Measurements from ENCODE around the gene ADD3. TPM values are rescaled to one million over a fixed set of nuclear protein-coding genes. Genes with fewer than 3 reads are reported as not detected.

ADD3 gene
- total RNA-seq, 8 experiments from 2014 or later, result 18.3 to 251 (median 67.4) TPM

DNA sequence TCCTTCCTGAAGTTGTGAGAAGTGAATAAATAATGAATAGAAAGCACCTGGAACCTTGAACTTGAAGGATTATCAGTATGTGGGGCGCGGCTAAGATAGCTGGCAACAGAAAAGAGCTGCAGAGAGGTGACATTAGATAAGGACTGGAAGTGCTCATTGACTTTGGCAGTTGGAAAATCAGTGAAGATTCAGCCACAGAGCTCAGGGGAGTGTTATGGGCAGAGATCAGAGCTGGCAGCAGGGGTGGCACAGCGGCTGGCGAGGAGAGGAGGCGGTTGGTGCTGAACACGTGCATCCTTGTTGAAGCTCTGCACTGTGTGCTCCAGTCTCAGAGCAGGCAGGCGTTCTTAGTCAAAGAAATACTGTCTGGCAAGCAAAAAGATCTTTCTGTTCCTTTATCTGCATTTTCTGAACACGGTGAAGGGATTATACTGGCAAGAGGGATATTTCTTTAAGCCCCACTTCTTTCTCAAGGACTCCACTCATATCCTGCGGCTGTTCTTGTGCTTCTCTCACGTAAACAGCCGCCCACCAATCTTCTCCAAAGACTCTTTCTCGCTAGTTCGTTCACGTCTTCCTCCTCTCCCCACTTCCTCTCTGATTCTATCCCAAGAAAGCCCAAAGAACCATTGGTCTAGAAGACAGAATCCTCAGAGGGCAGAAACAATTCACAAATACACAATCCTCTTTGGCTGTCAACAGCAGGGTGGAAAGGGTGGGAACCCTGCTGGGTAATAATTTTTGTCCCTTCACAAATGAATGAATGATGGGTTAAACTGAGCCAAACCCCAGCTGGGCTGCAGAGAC, 38.6 kb upstream of the ADD3 start:
- Histone ChIP-seq H3K27ac (no peak overlapping the region), H3K4me3 (no peak overlapping the region), H3K4me1 (replicated peaks in 1 of 2) (peaks cover 12 to 14% of the 10 kb centered on the region in 2 donors)
- 51 to 100% (median 89%) methylated on average over 1 to 8 of the region's 14 CpGs; no CpG with 5 or more reads in 1 of the 10 experiments for WGBS, 10 experiments
- in situ Hi-C loops (cut with MboI; ENCODE audit: low pct_unique_long_range_greater_than_20kb in 2 of 9, low sequenced_read_pairs in 9 of 9, unreplicated experiment in 9 of 9), result no loop called here
- ATAC-seq (replicated peaks in 6 of 8), result no peak

DNA sequence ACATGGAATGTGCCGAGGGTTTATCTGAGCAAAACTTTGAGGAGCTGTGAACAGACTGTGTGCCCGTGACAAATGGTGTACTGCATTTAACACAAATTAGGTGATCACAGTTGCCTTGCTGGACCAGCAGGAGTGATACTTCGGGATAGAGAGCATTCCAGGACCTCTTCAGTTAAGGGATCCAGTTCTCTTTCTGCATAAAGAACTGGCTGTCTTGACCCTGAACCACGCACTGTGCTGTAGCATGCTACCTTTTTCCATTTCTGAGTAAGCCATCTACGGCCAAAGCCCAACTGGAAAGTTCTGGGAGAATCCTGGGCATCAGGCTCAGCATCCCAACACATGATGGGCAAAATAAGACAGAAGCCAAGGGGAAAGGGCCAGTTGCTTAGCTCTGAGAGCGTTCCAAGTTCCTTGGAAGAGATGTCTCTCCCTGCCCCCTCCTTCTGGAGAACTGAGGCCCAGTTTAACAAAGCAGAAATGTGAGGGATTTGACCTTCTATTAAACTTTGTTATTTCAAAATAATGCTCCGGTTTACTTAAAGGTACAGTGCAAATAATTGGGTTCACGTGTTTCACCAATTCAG, 37.9 kb upstream of the ADD3 start:
- 47 to 98% (median 86%) methylated on average over 1 to 7 of the region's 8 CpGs; no CpG with 5 or more reads in 2 of the 10 experiments for WGBS, 10 experiments
- no peak for ATAC-seq (replicated peaks in 6 of 8)
- Histone ChIP-seq H3K4me1 (replicated peaks in 1 of 2) (peaks cover 17 to 19% of the 10 kb centered on the region in 2 donors), H3K27ac (no peak overlapping the region), H3K4me3 (no peak overlapping the region)
- in situ Hi-C loops (cut with MboI; ENCODE audit: low pct_unique_long_range_greater_than_20kb in 2 of 9, low sequenced_read_pairs in 9 of 9, unreplicated experiment in 9 of 9), result no loop called here

DNA sequence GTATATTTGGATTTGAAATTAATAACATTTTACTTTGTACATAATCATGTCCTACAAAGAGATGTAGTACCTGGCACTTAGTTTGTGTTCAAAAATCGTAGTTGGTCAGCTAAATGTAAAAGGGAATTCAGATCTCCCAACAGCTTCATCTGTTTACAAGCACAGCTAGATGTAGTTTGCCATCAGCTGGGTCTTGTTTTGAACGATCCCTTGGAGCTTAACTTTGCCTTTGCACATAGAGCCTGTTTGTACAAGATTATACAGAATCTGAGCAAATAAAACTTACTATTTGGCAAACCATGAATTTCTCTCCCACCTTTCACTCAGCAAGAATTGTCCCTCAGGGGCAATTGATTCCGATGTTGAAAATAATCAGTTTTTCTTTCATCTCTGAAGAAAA, 36.1 kb upstream of the ADD3 start:
- Histone ChIP-seq H3K27ac (no peak overlapping the region), H3K4me3 (no peak overlapping the region), H3K4me1 (replicated peaks in 1 of 2) (peaks cover 16 to 24% of the 10 kb centered on the region in 2 donors)
- no peak for ATAC-seq (replicated peaks in 6 of 8)
- in situ Hi-C loops (cut with MboI; ENCODE audit: low pct_unique_long_range_greater_than_20kb in 2 of 9, low sequenced_read_pairs in 9 of 9, unreplicated experiment in 9 of 9), result no loop called here
- 43 to 100% (median 82%) methylated on average over 1 to 3 of the region's 3 CpGs for WGBS, 10 experiments

DNA sequence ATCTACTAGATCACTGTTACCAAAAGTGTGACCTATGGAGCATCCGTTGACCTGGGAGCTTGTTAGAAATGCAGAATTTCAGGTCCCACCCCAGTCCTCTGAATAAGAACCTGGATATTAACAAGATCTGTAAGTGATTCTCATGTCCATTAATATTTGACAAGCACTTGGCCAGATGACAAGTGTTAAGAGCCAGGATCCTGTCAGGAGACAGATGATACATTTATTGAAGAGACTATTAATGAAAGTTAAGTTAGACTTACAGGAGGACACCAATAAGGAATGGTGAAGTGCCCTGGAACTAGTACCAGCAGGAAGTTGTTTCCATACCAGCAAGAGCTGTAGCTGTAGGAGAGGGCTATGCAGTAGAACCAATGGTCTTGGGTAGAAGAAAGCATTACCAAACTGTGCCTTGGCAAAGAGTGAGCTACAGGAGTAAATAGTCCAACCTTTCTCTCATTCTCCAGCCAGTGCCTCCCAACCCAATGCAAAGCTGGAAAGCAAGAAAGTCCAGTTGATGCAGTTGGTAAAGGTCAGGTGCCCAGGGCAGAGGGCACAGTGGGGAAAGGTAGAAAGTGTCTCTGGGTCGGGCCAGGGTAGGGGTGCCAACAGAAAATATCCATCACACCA, 35.3 kb upstream of the ADD3 start:
- peaks cover 7 to 19% of the 10 kb centered on the region in 2 donors for H3K4me1 ChIP-seq (replicated peaks in 1 of 2)
- 67 to 100% (median 91%) methylated on average over 1 to 2 of the region's 2 CpGs; no CpG with 5 or more reads in 2 of the 10 experiments for WGBS, 10 experiments
- no peak overlapping the region for H3K4me3 ChIP-seq
- no peak overlapping the region for H3K27ac ChIP-seq
- ATAC-seq (replicated peaks in 6 of 8), result no peak
- in situ Hi-C loops (cut with MboI; ENCODE audit: low pct_unique_long_range_greater_than_20kb in 2 of 9, low sequenced_read_pairs in 9 of 9, unreplicated experiment in 9 of 9), result no loop called here

DNA sequence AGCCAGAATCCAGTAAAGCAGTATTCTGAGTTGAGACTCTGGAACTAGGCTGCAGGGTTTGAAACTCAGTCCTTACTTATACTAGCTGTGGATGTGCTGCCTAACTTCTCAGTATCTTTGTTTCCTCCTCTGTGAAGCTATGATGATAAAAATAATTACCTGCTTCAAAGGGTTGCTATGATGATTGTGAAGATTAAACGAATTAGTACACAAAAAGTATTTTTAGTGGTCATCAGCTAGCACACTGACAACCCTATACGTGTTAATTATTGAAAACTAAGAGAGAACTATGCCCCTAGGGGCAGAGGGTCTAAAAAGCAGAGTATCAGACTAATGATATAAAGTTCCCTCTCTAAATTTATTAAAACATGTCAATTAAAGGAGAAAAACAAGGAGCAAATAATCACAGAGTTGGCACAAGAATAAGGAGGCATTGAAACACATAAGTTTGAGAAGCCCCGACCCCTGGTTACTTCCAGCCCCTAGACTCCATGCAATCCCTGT, 34.4 kb upstream of the ADD3 start:
- H3K4me3 ChIP-seq, result no peak overlapping the region
- WGBS, 10 experiments, result 62 to 100% (median 80%) methylated on average over 2 to 3 of the region's 3 CpGs; no CpG with 5 or more reads in 2 of the 10 experiments
- in situ Hi-C loops (cut with MboI; ENCODE audit: low pct_unique_long_range_greater_than_20kb in 2 of 9, low sequenced_read_pairs in 9 of 9, unreplicated experiment in 9 of 9), result no loop called here
- H3K4me1 ChIP-seq (replicated peaks in 1 of 2), result peaks cover 5 to 14% of the 10 kb centered on the region in 2 donors
- no peak overlapping the region for H3K27ac ChIP-seq
- no peak for ATAC-seq (replicated peaks in 6 of 8)

DNA sequence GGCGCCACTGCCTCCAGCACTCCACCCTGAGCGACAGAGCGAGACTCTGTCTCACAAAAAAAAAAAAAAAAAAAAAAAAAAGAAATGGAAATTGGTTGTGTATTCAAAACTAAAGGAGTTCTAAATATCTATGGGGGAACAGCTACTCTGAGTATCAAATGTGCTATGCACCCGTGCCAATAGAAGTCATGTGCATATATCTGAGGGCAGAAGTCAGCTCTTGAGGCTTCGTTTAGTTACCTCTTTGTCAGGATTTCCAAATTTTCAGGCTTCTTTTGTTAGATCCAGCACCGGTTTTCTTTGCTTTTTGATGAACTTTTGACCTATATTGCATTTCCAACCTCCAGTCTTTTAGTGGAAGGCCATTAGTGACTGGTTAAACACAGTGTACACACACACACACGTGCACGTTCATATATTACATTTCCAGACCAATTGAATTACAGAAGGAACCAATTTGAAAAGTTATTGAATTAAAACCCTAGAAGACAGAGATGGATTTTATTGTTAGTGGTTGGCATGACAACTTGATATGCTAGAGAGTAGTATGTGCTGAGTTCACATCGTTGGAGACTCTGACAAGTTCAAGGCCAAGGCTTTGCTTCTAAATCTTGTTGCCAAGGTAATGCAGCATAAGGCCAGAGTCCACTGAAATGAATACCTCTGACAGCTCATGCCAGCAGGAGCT, 33.1 kb upstream of the ADD3 start:
- H3K4me1 ChIP-seq (replicated peaks in 1 of 2), result peaks cover 5 to 14% of the 10 kb centered on the region in 2 donors
- H3K4me3 ChIP-seq, result no peak overlapping the region
- 0 to 68% (median 52%) methylated on average over 2 to 9 of the region's 9 CpGs; no CpG with 5 or more reads in 2 of the 10 experiments for WGBS, 10 experiments
- no peak overlapping the region for H3K27ac ChIP-seq
- ATAC-seq (replicated peaks in 6 of 8), result peak in 4 of 8 experiments; percentile 36 to 94 (median 82)
- in situ Hi-C loops (cut with MboI; ENCODE audit: low pct_unique_long_range_greater_than_20kb in 2 of 9, low sequenced_read_pairs in 9 of 9, unreplicated experiment in 9 of 9), result no loop called here

DNA sequence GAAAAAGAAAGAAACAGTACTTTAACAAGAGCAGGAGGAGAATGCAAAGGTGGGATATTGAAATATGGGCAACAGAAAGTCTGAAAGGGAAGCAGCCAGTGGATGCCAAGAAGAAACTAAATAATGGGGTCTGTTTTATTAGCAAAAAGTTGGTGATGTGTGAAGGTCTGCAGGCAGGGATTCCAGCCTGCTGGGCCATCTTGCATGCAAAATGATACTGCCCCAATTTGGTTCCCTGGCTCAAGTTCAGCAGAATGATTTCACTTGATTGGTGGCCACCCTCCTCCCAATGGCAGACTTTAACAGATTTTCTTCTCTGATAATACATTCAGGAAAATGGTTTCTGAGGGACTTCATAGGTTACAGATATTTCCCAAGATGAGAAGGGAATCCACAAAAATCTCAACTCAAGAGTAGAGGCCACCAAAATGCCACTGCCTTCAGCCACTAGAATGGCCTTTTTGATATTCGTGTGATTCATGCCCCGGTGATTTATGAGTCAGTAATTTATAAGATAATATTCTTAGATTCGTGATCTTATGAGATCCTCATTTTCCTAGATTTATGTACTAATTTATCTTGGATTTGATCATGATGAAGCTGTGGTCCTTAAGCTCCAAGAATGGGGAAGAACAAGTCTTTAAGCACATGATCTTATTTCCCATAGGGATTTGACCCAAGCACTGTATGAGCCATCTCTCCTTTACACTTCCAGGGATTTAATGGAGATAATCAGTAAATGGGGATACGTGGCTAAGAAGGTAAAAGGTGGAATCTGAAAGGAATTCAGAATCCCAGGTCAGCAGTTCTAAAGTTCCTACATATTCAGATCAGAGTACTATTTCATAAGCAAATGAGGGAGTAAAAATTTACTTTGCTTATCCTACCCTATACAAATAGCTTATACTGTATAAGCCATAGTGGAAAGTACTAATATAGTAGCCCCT, 32.3 kb upstream of the ADD3 start:
- H3K27ac ChIP-seq, result no peak overlapping the region
- 40 to 93% (median 66%) methylated on average over 1 to 4 of the region's 4 CpGs for WGBS, 10 experiments
- no peak overlapping the region for H3K4me3 ChIP-seq
- in situ Hi-C loops (cut with MboI; ENCODE audit: low pct_unique_long_range_greater_than_20kb in 2 of 9, low sequenced_read_pairs in 9 of 9, unreplicated experiment in 9 of 9), result no loop called here
- ATAC-seq (replicated peaks in 6 of 8), result peak in 1 of 8 experiments; percentile 9
- H3K4me1 ChIP-seq (replicated peaks in 1 of 2), result peaks cover 5 to 14% of the 10 kb centered on the region in 2 donors

DNA sequence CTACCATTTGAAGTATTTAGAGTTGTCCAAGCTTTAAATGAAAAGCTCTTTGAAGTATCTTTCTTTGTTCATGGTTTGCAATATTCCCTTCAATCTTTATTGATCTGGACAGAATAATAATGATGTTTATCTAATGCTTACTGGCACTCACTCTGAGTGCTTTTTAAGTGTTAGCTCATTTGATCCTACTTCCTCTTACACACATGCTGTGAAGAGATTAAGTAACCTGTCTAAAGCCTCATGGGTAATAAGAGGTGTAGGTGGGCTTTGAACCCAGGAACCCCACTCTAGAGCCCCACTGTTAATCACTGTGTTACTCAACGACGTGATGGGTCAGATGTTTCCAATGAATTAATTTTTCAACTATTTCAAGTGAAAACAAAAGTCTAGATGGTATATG, 31.1 kb upstream of the ADD3 start:
- H3K27ac ChIP-seq, result no peak overlapping the region
- no peak for ATAC-seq (replicated peaks in 6 of 8)
- WGBS, 10 experiments, result 13 to 100% (median 83%) methylated on average over 2 of the region's 2 CpGs; no CpG with 5 or more reads in 2 of the 10 experiments
- peaks cover 5 to 14% of the 10 kb centered on the region in 2 donors for H3K4me1 ChIP-seq (replicated peaks in 1 of 2)
- no peak overlapping the region for H3K4me3 ChIP-seq
- in situ Hi-C loops (cut with MboI; ENCODE audit: low pct_unique_long_range_greater_than_20kb in 2 of 9, low sequenced_read_pairs in 9 of 9, unreplicated experiment in 9 of 9), result no loop called here

DNA sequence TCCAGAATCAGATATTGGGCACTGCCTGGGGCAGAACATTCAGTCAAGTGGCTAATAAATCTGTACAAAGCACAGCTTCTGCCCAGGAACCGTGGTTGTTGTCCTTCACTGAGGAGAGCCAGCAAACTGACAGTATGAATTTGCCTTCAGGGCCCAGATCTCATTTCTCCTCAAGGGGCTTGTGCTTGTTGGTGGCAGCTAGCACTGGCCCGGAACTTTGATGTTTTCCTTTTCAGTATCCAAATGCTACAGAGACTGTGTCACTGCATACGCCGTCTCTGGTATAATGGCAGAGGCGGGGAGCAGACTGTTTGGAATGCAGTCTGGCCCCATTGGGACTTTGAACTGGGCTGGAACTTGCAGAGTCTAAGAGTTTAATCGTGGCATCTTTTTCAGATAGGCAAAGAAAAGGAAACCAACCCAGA, 30.4 kb upstream of the ADD3 start:
- ATAC-seq (replicated peaks in 6 of 8), result peak in 3 of 8 experiments; percentile 33 to 52 (median 48)
- H3K4me1 ChIP-seq (replicated peaks in 1 of 2), result peaks cover 5 to 14% of the 10 kb centered on the region in 2 donors
- WGBS, 10 experiments, result 0 to 92% (median 81%) methylated on average over 1 to 6 of the region's 6 CpGs; no CpG with 5 or more reads in 1 of the 10 experiments
- no peak overlapping the region for H3K27ac ChIP-seq
- no peak overlapping the region for H3K4me3 ChIP-seq
- in situ Hi-C loops (cut with MboI; ENCODE audit: low pct_unique_long_range_greater_than_20kb in 2 of 9, low sequenced_read_pairs in 9 of 9, unreplicated experiment in 9 of 9), result no loop called here

DNA sequence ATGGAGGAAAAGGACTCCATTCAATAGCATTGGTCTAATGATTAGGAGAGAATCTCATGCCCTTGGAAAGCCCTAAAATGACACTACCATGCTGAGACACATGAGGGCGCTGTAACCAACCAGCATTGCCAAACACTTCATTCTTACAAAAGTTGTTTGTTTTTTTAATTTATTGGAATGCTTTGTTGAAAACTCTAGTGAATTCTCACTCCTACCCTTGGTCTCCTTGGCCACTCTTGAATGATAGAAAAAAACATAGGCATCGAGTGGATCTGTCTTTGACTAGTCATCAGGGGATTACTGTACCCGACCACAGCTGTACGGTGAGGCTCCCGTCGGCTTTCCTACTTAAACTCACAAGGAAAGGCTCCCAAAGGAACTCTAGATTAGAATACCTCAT, 29.3 kb upstream of the ADD3 start:
- WGBS, 10 experiments, result 8 to 100% (median 48%) methylated on average over 1 to 6 of the region's 6 CpGs; no CpG with 5 or more reads in 1 of the 10 experiments
- ATAC-seq (replicated peaks in 6 of 8), result peak in 4 of 8 experiments; percentile 14 to 54 (median 43)
- in situ Hi-C loops (cut with MboI; ENCODE audit: low pct_unique_long_range_greater_than_20kb in 2 of 9, low sequenced_read_pairs in 9 of 9, unreplicated experiment in 9 of 9), result no loop called here
- Histone ChIP-seq H3K27ac (no peak overlapping the region), H3K4me1 (replicated peaks in 1 of 2) (peaks cover 5 to 14% of the 10 kb centered on the region in 2 donors), H3K4me3 (no peak overlapping the region)

DNA sequence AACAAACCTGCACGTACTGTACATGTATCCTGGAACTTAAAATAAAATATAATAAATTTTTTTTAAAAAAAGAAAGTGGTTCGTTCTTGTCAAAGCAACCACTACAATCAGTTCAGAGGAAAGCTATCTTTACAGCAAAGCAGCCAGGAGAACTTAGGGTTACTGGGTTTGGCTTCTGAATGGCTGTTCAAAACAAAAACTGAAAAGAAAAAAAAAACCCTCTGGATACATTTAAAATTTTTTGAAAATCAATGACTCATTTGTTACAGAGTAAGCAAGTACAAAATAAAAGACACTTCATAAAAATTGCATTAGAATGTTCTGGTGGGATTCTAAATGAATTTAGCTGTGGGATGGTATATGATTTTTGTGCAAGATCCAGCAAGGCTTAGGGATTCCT, 28.6 kb upstream of the ADD3 start:
- H3K27ac ChIP-seq, result no peak overlapping the region
- no peak for ATAC-seq (replicated peaks in 6 of 8)

DNA sequence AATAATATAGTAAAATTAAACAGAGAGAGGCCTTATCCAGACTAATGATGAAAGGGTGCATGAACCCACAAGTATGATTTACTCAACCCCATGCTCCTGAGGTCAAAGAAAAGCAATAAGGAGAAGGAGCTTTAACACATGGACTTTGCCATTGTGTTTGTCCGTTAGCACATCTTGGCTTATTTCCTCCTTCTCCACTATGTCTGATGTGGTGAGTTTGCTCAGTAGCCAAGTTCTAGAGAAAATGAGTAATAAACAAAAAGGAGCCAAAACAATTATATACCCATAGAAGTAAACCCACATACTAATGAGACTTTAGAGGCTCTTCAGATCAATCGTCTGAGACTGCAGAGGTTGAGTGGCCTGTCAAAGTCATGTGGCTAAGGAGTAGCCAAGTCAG, 26.1 kb upstream of the ADD3 start:
- Histone ChIP-seq H3K4me3 (no peak overlapping the region), H3K4me1 (replicated peaks in 1 of 2) (peaks cover 0 to 3% of the 10 kb centered on the region in 2 donors), H3K27ac (no peak overlapping the region)
- WGBS, 10 experiments, result 13 to 100% (median 60%) methylated on average over 1 of the region's 2 CpGs; no CpG with 5 or more reads in 4 of the 10 experiments
- in situ Hi-C loops (cut with MboI; ENCODE audit: low pct_unique_long_range_greater_than_20kb in 2 of 9, low sequenced_read_pairs in 9 of 9, unreplicated experiment in 9 of 9), result no loop called here
- peak in 2 of 8 experiments; percentile 5 to 11 for ATAC-seq (replicated peaks in 6 of 8)

More for the DNA sequence above, 28.6 kb upstream of the ADD3 start:
- Histone ChIP-seq H3K4me3 (no peak overlapping the region), H3K4me1 (replicated peaks in 1 of 2) (peaks cover 5 to 14% of the 10 kb centered on the region in 2 donors)
- 17 to 100% (median 90%) methylated on average over 1 to 2 of the region's 2 CpGs for WGBS, 10 experiments
- in situ Hi-C loops (cut with MboI; ENCODE audit: low pct_unique_long_range_greater_than_20kb in 2 of 9, low sequenced_read_pairs in 9 of 9, unreplicated experiment in 9 of 9), result no loop called here

All from motor neuron (in vitro differentiated cells).